Measurements from ENCODE around the gene DHFR. TPM values are rescaled to one million over a fixed set of nuclear protein-coding genes. Genes with fewer than 3 reads are reported as not detected.

The DHFR gene
- total and polyA plus RNA-seq, 9 of the 15 experiments (the other 6 are each of a cell fraction or from before 2014, with no cell fraction given) = 45.6 to 176 (median 97.7) TPM

- TF ChIP-seq CREB3L1 (IDR thresholded peaks at IDR 0.05; ENCODE audit: borderline replicate concordance, low read depth) (no peak), USF1 (CRISPR knock-in tag; IDR thresholded peaks at IDR 0.05) (peak; percentile 56), ZNF830 (CRISPR knock-in tag; IDR thresholded peaks at IDR 0.05) (no peak), PBX2 (CRISPR knock-in tag; IDR thresholded peaks at IDR 0.05; ENCODE audit: low read depth) (no peak), PBX2 (tag; conservative IDR thresholded peaks at IDR 0.05; ENCODE audit: low read depth) (no peak), E2F3 (CRISPR knock-in tag; IDR thresholded peaks at IDR 0.05) (no peak), ZNF212 (CRISPR knock-in tag; IDR thresholded peaks at IDR 0.05) (no peak), BMI1 (IDR thresholded peaks at IDR 0.05; ENCODE audit: low read length) (no peak), KDM1A (IDR thresholded peaks at IDR 0.05) (no peak), CXXC5 (CRISPR knock-in tag; IDR thresholded peaks at IDR 0.05) (no peak), MAX (CRISPR knock-in tag; IDR thresholded peaks at IDR 0.05) (0 out of 2 replicates have a peak, but pooled peaks have one; percentile 32)
Measured at GRCh38 chr5:80620211-80620610, 34.6 kb downstream of the DHFR start (continued).
